BE2C (cell line): ENCODE measurements around the gene HMG20A.

Experiments
- DNase-seq: peaks from one replicate; pipeline ENCODE4 v3.0.0-alpha.2; 2020
- H3K27me3 ChIP-seq: fragments of 250-450 bp; sonication (Bioruptor Pico); 2 replicates; pipeline ENCODE4 v1.5.1; 2020; ENCODE audit warnings: mild to moderate bottlenecking
- H3K36me3 ChIP-seq: fragments of 250-450 bp; sonication (Bioruptor Pico); 2 replicates; pipeline ENCODE4 v1.5.1; 2020; ENCODE audit warnings: mild to moderate bottlenecking
- H3K4me1 ChIP-seq: fragments of 250-450 bp; sonication (Bioruptor Pico); 2 replicates; pipeline ENCODE4 v1.5.1; 2020
- H3K4me3 ChIP-seq: 2 replicates; pipeline ENCODE4 v1.5.1; 2011; ENCODE audit warnings: low read depth, low read length
- H3K9me3 ChIP-seq: fragments of 250-450 bp; sonication (Bioruptor Pico); 2 replicates; pipeline ENCODE4 v1.5.1; 2020
- CTCF ChIP-seq: IDR thresholded peaks from 2 replicates; pipeline ENCODE4 v1.5.1; 2012; ENCODE audit warnings: mild to moderate bottlenecking, low read depth, low read length

Gene HMG20A

GRCh38 chr15:77380033-77380432 lies 40.7 kb upstream of the HMG20A start:
- no peaks in the 10 kb centered on the region for H3K36me3 ChIP-seq
- DNase-seq = no peak
- no peak for TF ChIP-seq CTCF
- H3K27me3 ChIP-seq = no peaks in the 10 kb centered on the region
- no peaks in the 10 kb centered on the region for H3K9me3 ChIP-seq
- H3K4me3 ChIP-seq = no peak overlapping the region
- no peaks in the 10 kb centered on the region for H3K4me1 ChIP-seq

GRCh38 chr15:77384086-77384485 lies 36.6 kb upstream of the HMG20A start:
- TF ChIP-seq CTCF = no peak

GRCh38 chr15:77384589-77385359 lies 35.9 kb upstream of the HMG20A start:
- DNase-seq = no peak
- Histone ChIP-seq H3K36me3 (no peaks in the 10 kb centered on the region), H3K4me3 (no peak overlapping the region), H3K27me3 (no peaks in the 10 kb centered on the region), H3K4me1 (no peaks in the 10 kb centered on the region), H3K9me3 (no peaks in the 10 kb centered on the region)
- TF ChIP-seq CTCF = no peak

More at GRCh38 chr15:77384086-77384485, 36.6 kb upstream of the HMG20A start:
- H3K27me3 ChIP-seq = no peaks in the 10 kb centered on the region
- no peak overlapping the region for H3K4me3 ChIP-seq
- no peaks in the 10 kb centered on the region for H3K36me3 ChIP-seq
- DNase-seq = no peak
- H3K9me3 ChIP-seq = no peaks in the 10 kb centered on the region
- no peaks in the 10 kb centered on the region for H3K4me1 ChIP-seq

GRCh38 chr15:77386626-77387025 lies 34.1 kb upstream of the HMG20A start:
- DNase-seq = no peak
- no peaks in the 10 kb centered on the region for H3K27me3 ChIP-seq

GRCh38 chr15:77387365-77388105 lies 33.2 kb upstream of the HMG20A start:
- H3K4me1 ChIP-seq = no peaks in the 10 kb centered on the region
- no peak overlapping the region for H3K4me3 ChIP-seq
- H3K36me3 ChIP-seq = no peaks in the 10 kb centered on the region
- no peaks in the 10 kb centered on the region for H3K9me3 ChIP-seq
- no peak for DNase-seq
- no peaks in the 10 kb centered on the region for H3K27me3 ChIP-seq
- no peak for TF ChIP-seq CTCF

More at GRCh38 chr15:77386626-77387025, 34.1 kb upstream of the HMG20A start:
- Histone ChIP-seq H3K4me1 (no peaks in the 10 kb centered on the region), H3K4me3 (no peak overlapping the region), H3K9me3 (no peaks in the 10 kb centered on the region), H3K36me3 (no peaks in the 10 kb centered on the region)
- no peak for TF ChIP-seq CTCF

- Histone ChIP-seq H3K9me3 (no peaks in the 10 kb centered on the region), H3K27me3 (no peaks in the 10 kb centered on the region), H3K4me3 (no peak overlapping the region), H3K4me1 (no peaks in the 10 kb centered on the region), H3K36me3 (no peaks in the 10 kb centered on the region)
- DNase-seq = no peak
- TF ChIP-seq CTCF = no peak
Observed at GRCh38 chr15:77391372-77391951, 29.2 kb upstream of the HMG20A start.
